WTC11 (cell line): Measurements from ENCODE around the gene PRR5. TPM values are rescaled to one million over a fixed set of nuclear protein-coding genes. Genes with fewer than 3 reads are reported as not detected.

Source experiments
- ATAC-seq: fragments of 200-7000 bp; cut with Tn5 transposase; 2 replicates; pipeline ENCODE4 v1.10.0; 2021; ENCODE audit warnings: mild to moderate bottlenecking, moderate library complexity
- CTCF ChIA-PET: fragments of 300-600 bp; sonication (Branson Sonifier 250); formaldehyde crosslinking; loops from one replicate; lab custom pipeline; 2021; ENCODE audit warnings: antibody characterized with exemption; lab: Charles Lee
- POLR2A ChIA-PET: fragments of 350-600 bp; sonication (Branson Sonifier 250); formaldehyde crosslinking; loops from one replicate; lab custom pipeline; 2021; ENCODE audit warnings: antibody characterized with exemption; lab: Charles Lee
- DNase-seq: peaks from one replicate; pipeline ENCODE4 v3.0.0; 2021; ENCODE audit warnings: low spot score
- H3K27ac Mint-ChIP-seq: 2 replicates; pipeline ENCODE4 v1.8.0; 2021; ENCODE audit warnings: mixed read lengths
- H3K27me3 Mint-ChIP-seq: 2 replicates; pipeline ENCODE4 v1.8.0; 2021; ENCODE audit warnings: low read depth, mild to moderate bottlenecking, moderate library complexity, mixed read lengths
- H3K36me3 Mint-ChIP-seq: 2 replicates; pipeline ENCODE4 v1.8.0; 2021; ENCODE audit warnings: mixed read lengths
- H3K4me1 Mint-ChIP-seq: 2 replicates; pipeline ENCODE4 v1.8.0; 2022; ENCODE audit warnings: mixed read lengths
- H3K4me3 Mint-ChIP-seq: 2 replicates; pipeline ENCODE4 v1.8.0; 2021; ENCODE audit warnings: mild to moderate bottlenecking, moderate library complexity, mixed read lengths
- H3K9me3 Mint-ChIP-seq: 2 replicates; pipeline ENCODE4 v1.8.0; 2021; ENCODE audit warnings: mixed read lengths
- CREB1 ChIP-seq: sonication (generic); formaldehyde crosslinking; IDR thresholded peaks from 2 replicates; pipeline ENCODE4 v1.8.0; 2023; ENCODE audit warnings: mild to moderate bottlenecking, missing genetic modification reagents
- E2F1 ChIP-seq: sonication (generic); formaldehyde crosslinking; IDR thresholded peaks from 2 replicates; pipeline ENCODE4 v1.8.0; 2022; ENCODE audit warnings: mild to moderate bottlenecking, missing genetic modification reagents
- ESRRA ChIP-seq: sonication (generic); formaldehyde crosslinking; IDR thresholded peaks from 2 replicates; pipeline ENCODE4 v1.8.1; 2022; ENCODE audit warnings: mild to moderate bottlenecking, missing genetic modification reagents, borderline replicate concordance
- FOXK1 ChIP-seq: sonication (generic); formaldehyde crosslinking; IDR thresholded peaks from 2 replicates; pipeline ENCODE4 v1.8.0; 2022; ENCODE audit warnings: mild to moderate bottlenecking, moderate library complexity, missing genetic modification reagents
- FOXP1 ChIP-seq: sonication (generic); formaldehyde crosslinking; IDR thresholded peaks from 2 replicates; pipeline ENCODE4 v1.8.0; 2022; ENCODE audit warnings: missing genetic modification reagents, mild to moderate bottlenecking, moderate library complexity, borderline replicate concordance
- GRHL2 ChIP-seq: fragments of 250-450 bp; sonication (Bioruptor Pico); IDR thresholded peaks from 2 replicates; pipeline ENCODE4 v1.8.0; 2022; ENCODE audit warnings: mild to moderate bottlenecking, moderate library complexity; ENCODE audit not compliant: insufficient replicate concordance, severe bottlenecking
- JUN ChIP-seq: sonication (generic); formaldehyde crosslinking; IDR thresholded peaks from 2 replicates; pipeline ENCODE4 v1.8.0; 2023; ENCODE audit warnings: mild to moderate bottlenecking, missing genetic modification reagents
- MYBL2 ChIP-seq: sonication (generic); formaldehyde crosslinking; IDR thresholded peaks from 2 replicates; pipeline ENCODE4 v1.8.1; 2023; ENCODE audit warnings: mild to moderate bottlenecking, moderate library complexity, missing genetic modification reagents
- NR1H2 ChIP-seq: sonication (generic); formaldehyde crosslinking; IDR thresholded peaks from 2 replicates; pipeline ENCODE4 v1.9.0; 2021; ENCODE audit warnings: mild to moderate bottlenecking, moderate library complexity, missing genetic modification reagents
- TCF7 ChIP-seq: sonication (generic); formaldehyde crosslinking; IDR thresholded peaks from 2 replicates; pipeline ENCODE4 v1.8.0; 2022; ENCODE audit warnings: mild to moderate bottlenecking, low read depth, missing genetic modification reagents, moderate library complexity
- ZNF121 ChIP-seq: sonication (generic); formaldehyde crosslinking; IDR thresholded peaks from 2 replicates; pipeline ENCODE4 v1.8.0; 2023; ENCODE audit warnings: missing genetic modification reagents
- ZNF219 ChIP-seq: sonication (generic); formaldehyde crosslinking; IDR thresholded peaks from 2 replicates; pipeline ENCODE4 v1.8.0; 2023; ENCODE audit warnings: missing genetic modification reagents, mild to moderate bottlenecking, borderline replicate concordance
- ZNF232 ChIP-seq: sonication (generic); formaldehyde crosslinking; IDR thresholded peaks from 2 replicates; pipeline ENCODE4 v1.8.0; 2022; ENCODE audit warnings: mild to moderate bottlenecking, missing genetic modification reagents
- ZNF423 ChIP-seq: fragments of 250-450 bp; sonication (Bioruptor Pico); IDR thresholded peaks from 2 replicates; pipeline ENCODE4 v2.1.2; 2022; ENCODE audit warnings: mild to moderate bottlenecking, moderate library complexity
- total RNA-seq: library from RNA; stranded (reverse); gene quantifications from 3 replicates; pipeline ENCODE4 v1.2.3, GENCODE V29; 2021
- TF ChIP-seq, protein P1 (sequence below): fragments of 200-600 bp; IDR thresholded peaks from 2 replicates; pipeline ENCODE4 v1.8.0; 2022; ENCODE audit warnings: antibody characterized with exemption
- TF ChIP-seq, protein P2 (sequence below): sonication (generic); formaldehyde crosslinking; IDR thresholded peaks from 2 replicates; pipeline ENCODE4 v1.8.1; 2023; ENCODE audit warnings: mild to moderate bottlenecking, missing genetic modification reagents

PRR5 gene
- total RNA-seq, 1 experiment from 2014 or later: 15.6 TPM

DNA sequence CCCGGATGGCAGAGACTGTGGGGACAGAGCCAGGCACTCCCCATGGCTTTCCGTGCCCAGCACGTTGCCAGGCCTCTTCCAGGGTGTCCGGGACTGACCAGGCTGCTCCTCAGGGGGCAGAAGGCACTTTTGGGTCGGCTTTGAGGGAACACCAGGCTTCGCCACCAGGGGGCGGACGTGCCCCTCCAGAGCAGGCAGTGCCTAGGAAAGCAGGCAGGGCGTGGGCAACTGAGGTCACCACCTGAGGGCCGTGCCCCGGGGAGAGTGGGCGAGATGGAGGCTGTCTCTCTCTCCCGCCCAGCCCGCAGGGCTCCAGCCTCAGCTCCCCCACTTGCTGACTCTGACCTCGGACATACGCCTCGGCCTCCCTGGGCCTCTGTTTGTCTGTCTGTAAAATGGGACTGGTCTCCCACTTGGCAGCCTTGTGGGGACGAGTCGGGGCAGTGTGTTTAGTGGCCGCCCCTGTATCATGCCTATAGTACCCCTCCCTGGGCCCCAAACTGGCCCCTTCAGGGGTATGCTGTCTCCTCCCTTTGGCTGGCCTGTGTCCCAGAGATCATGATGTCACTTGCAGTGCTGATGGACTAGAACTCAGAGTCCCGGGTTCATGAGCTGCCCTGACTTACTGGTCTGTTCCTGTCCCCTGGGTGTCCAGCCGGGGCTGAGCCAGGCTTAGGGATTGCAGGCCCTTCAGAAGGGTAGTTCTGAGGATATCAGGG lies 4.4 kb upstream of the PRR5 start (continued):
- TF ChIP-seq, protein P1, sequence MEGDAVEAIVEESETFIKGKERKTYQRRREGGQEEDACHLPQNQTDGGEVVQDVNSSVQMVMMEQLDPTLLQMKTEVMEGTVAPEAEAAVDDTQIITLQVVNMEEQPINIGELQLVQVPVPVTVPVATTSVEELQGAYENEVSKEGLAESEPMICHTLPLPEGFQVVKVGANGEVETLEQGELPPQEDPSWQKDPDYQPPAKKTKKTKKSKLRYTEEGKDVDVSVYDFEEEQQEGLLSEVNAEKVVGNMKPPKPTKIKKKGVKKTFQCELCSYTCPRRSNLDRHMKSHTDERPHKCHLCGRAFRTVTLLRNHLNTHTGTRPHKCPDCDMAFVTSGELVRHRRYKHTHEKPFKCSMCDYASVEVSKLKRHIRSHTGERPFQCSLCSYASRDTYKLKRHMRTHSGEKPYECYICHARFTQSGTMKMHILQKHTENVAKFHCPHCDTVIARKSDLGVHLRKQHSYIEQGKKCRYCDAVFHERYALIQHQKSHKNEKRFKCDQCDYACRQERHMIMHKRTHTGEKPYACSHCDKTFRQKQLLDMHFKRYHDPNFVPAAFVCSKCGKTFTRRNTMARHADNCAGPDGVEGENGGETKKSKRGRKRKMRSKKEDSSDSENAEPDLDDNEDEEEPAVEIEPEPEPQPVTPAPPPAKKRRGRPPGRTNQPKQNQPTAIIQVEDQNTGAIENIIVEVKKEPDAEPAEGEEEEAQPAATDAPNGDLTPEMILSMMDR: peak; percentile 99
- TF ChIP-seq ZNF232 (CRISPR knock-in tag): no peak
- TF ChIP-seq CREB1: no peak
- no peak for TF ChIP-seq E2F1 (CRISPR knock-in tag)
- TF ChIP-seq ZNF121 (CRISPR knock-in tag): no peak
- peak; percentile 54; the same call in 1 of the 2 replicates for TF ChIP-seq FOXP1

DNA sequence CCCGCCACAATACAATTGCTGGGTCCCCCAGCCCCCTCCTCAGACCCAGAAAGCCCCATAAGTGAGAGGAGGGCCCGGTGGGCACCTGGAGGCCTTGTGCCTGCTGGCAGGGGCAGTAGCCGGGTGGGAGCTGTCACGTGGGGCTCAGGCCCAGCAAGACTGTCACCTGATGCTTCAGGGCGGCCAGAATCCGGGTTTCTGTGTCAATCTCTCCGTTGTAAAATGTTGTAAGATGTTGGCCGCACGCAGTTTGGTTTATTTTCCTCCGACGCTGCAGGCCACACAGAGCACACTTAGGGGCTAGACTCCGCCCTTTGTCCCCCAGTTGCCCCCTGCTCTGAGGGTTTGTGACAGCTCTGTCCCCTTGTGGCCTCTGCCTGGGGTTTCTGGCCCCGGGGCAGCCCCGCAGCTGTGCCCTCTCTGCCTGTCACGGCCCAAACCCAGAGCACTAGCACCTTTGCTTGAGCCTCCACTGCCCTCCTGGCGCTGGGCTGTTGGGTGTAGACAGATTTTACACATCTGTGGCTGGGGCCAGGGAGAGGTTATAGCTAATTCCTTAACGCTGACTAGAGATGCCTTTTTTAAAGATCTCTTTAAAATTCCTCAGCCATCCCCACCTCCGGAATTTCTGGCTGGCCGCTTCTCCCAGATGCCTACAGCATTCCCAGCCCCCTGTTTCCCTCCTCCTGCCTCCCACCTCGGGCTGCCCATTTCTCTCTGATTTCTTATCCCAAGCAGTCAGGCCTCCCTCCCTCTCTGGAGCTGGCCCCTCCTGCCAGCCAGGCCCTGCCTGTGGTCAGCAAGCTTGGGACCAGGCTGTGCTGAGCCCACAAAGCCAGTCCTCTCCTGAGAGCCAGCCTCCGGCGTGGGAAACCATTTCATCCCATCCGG lies 3.2 kb upstream of the PRR5 start:
- TF ChIP-seq TCF7 (CRISPR knock-in tag) (no peak), CREB1 (no peak)
- TF ChIP-seq, protein P2, sequence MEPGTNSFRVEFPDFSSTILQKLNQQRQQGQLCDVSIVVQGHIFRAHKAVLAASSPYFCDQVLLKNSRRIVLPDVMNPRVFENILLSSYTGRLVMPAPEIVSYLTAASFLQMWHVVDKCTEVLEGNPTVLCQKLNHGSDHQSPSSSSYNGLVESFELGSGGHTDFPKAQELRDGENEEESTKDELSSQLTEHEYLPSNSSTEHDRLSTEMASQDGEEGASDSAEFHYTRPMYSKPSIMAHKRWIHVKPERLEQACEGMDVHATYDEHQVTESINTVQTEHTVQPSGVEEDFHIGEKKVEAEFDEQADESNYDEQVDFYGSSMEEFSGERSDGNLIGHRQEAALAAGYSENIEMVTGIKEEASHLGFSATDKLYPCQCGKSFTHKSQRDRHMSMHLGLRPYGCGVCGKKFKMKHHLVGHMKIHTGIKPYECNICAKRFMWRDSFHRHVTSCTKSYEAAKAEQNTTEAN (CRISPR knock-in tag): no peak
- TF ChIP-seq, protein P1: no peak
- DNase-seq: no peak
- ATAC-seq: no peak
- Mint-ChIP-seq H3K9me3 (no peaks in the 10 kb centered on the region), H3K4me3 (no peak overlapping the region), H3K27me3 (peaks cover 32% of the 10 kb centered on the region), H3K4me1 (peaks cover 13% of the 10 kb centered on the region), H3K36me3 (no peaks in the 10 kb centered on the region), H3K27ac (no peak overlapping the region)
- ChIA-PET CTCF (interaction anchor here (0.6 to 2.3 kb wide), 8 partner anchors 10 to 39 kb away, joined by 3 to 18 read pairs (median 4); no protein-coding TSS in a partner anchor), POLR2A (no interaction called here)

DNA sequence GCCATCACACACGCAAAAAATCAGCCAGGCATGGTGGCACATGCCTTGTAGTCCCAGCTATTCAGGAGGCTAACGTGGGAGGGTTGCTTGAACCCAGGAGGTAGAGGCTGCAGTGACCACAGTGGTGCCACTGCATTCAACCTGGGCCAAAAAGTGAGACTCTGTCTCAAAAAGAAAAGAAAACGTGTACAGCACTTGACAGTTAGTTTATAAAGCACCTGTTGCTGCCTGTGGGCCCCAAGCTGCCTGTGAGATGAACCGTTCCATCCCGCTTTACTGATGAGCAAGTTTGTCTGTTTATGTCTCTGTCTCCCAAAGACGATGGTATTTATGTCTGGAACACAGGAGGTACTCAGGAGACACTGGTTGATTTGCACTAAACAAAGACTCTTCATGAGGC lies 1.5 kb upstream of the PRR5 start:
- Mint-ChIP-seq H3K27me3 (peaks cover 35% of the 10 kb centered on the region), H3K9me3 (no peaks in the 10 kb centered on the region), H3K4me1 (peaks cover 14% of the 10 kb centered on the region), H3K36me3 (no peaks in the 10 kb centered on the region), H3K4me3 (no peak overlapping the region)
- ATAC-seq (no peak), DNase-seq (no peak)
- POLR2A ChIA-PET: no interaction called here
- CTCF ChIA-PET: interaction anchor here (6.5 kb wide), 1 partner anchor 16 kb away, joined by 24 read pairs; no protein-coding TSS in a partner anchor
- TF ChIP-seq ZNF423 (CRISPR knock-in tag) (no peak), MYBL2 (CRISPR knock-in tag) (no peak), CREB1 (no peak), FOXK1 (no peak), ZNF219 (CRISPR knock-in tag) (no peak), NR1H2 (CRISPR knock-in tag) (no peak), ESRRA (CRISPR knock-in tag) (no peak), JUN (CRISPR knock-in tag) (no peak), GRHL2 (CRISPR knock-in tag) (no peak)
- TF ChIP-seq, protein P1: no peak
- TF ChIP-seq, protein P2 (CRISPR knock-in tag): no peak
- TF ChIP-seq, all 79 proteins: peak for 0
- H3K27ac Mint-ChIP-seq: no peak overlapping the region
